ENCODE results near the gene SREK1. TPM values are rescaled to one million over a fixed set of nuclear protein-coding genes. Genes with fewer than 3 reads are reported as not detected.

SREK1 gene
- total and polyA plus RNA-seq, 8 donors, result 10.4 to 242 (median 134) TPM

- peaks cover 27 to 78% (median 74%) of the 10 kb centered on the region in 4 donors for H3K36me3 ChIP-seq
- no peak for TF ChIP-seq CTCF (IDR thresholded peaks at IDR 0.05)
- no peak for TF ChIP-seq POLR2A (IDR thresholded peaks at IDR 0.05)
- no peak for TF ChIP-seq POLR2AphosphoS5 (IDR thresholded peaks at IDR 0.05)
- TF ChIP-seq EP300 (IDR thresholded peaks at IDR 0.05), result no peak
- WGBS, 5 donors, result 93 to 95% (median 94%) methylated on average over 5 of the region's 5 CpGs
- H3K4me1 ChIP-seq, result no peaks in the 10 kb centered on the region
- H3K27ac ChIP-seq, result no peak overlapping the region
- no peak overlapping the region for H3K4me3 ChIP-seq
- intact Hi-C loops (cut with DNase I; ENCODE audit: low total_unique reads), result no loop called here
- H3K27me3 ChIP-seq, result no peaks in the 10 kb centered on the region
- H3K9me3 ChIP-seq, result no peaks in the 10 kb centered on the region
- no peak for DNase-seq
These were observed 17.3 kb downstream of the SREK1 start for GRCh38 chr5:66161356-66161755.

- intact Hi-C loops (cut with DNase I; ENCODE audit: low total_unique reads), result no loop called here
- WGBS, 5 donors, result 82 to 85% (median 84%) methylated on average over 8 of the region's 8 CpGs
- H3K4me1 ChIP-seq, result no peaks in the 10 kb centered on the region
These were observed 20.1 kb downstream of the SREK1 start for GRCh38 chr5:66164044-66164790.

GRCh38 chr5:66168226-66168625, 24.1 kb downstream of the SREK1 start:
- DNase-seq, result no peak
- H3K27me3 ChIP-seq, result no peaks in the 10 kb centered on the region
- no peak overlapping the region for H3K27ac ChIP-seq
- TF ChIP-seq CTCF (IDR thresholded peaks at IDR 0.05), result no peak
- TF ChIP-seq POLR2A (IDR thresholded peaks at IDR 0.05), result no peak
- no peak for TF ChIP-seq EP300 (IDR thresholded peaks at IDR 0.05)
- TF ChIP-seq POLR2AphosphoS5 (IDR thresholded peaks at IDR 0.05), result no peak
- H3K36me3 ChIP-seq, result peaks cover 19 to 99% (median 90%) of the 10 kb centered on the region in 4 donors
- WGBS, 5 donors, result 90 to 96% (median 96%) methylated on average over 4 of the region's 4 CpGs
- intact Hi-C loops (cut with DNase I; ENCODE audit: low total_unique reads), result no loop called here
- no peaks in the 10 kb centered on the region for H3K9me3 ChIP-seq
- H3K4me1 ChIP-seq, result no peaks in the 10 kb centered on the region
- H3K4me3 ChIP-seq, result no peak overlapping the region

More at GRCh38 chr5:66164044-66164790, 20.1 kb downstream of the SREK1 start:
- TF ChIP-seq CTCF (IDR thresholded peaks at IDR 0.05), result no peak
- TF ChIP-seq POLR2AphosphoS5 (IDR thresholded peaks at IDR 0.05), result no peak
- no peak for TF ChIP-seq EP300 (IDR thresholded peaks at IDR 0.05)
- TF ChIP-seq POLR2A (IDR thresholded peaks at IDR 0.05), result no peak
- H3K4me3 ChIP-seq, result no peak overlapping the region
- no peaks in the 10 kb centered on the region for H3K9me3 ChIP-seq
- no peaks in the 10 kb centered on the region for H3K27me3 ChIP-seq
- DNase-seq, result no peak
- no peak overlapping the region for H3K27ac ChIP-seq
- peaks cover 29 to 99% (median 93%) of the 10 kb centered on the region in 4 donors for H3K36me3 ChIP-seq

- H3K4me1 ChIP-seq, result no peaks in the 10 kb centered on the region
- H3K27ac ChIP-seq, result no peak overlapping the region
- TF ChIP-seq CTCF (IDR thresholded peaks at IDR 0.05) (no peak), EP300 (IDR thresholded peaks at IDR 0.05) (no peak), POLR2AphosphoS5 (IDR thresholded peaks at IDR 0.05) (no peak), POLR2A (IDR thresholded peaks at IDR 0.05) (no peak)
- intact Hi-C loops (cut with DNase I; ENCODE audit: low total_unique reads), result no loop called here
- WGBS, 5 donors, result 83 to 87% (median 85%) methylated on average over 4 of the region's 4 CpGs
- no peak overlapping the region for H3K4me3 ChIP-seq
- H3K27me3 ChIP-seq, result no peaks in the 10 kb centered on the region
- no peaks in the 10 kb centered on the region for H3K9me3 ChIP-seq
- no peak for DNase-seq
- peaks cover 6 to 99% (median 82%) of the 10 kb centered on the region in 4 donors for H3K36me3 ChIP-seq
These were observed 25.4 kb downstream of the SREK1 start for GRCh38 chr5:66169534-66169933.
